UCSD-AML1 (cell line): ENCODE measurements around the gene TBC1D5.

ENCODE experiments used
- DNase-seq: peaks from one replicate; lab custom pipeline; 2025; ENCODE audit not compliant: unreplicated experiment; lab: John Stamatoyannopoulos, UW

The TBC1D5 gene

GRCh38 chr3:17190353-17191078 lies 551.9 kb downstream of the TBC1D5 start:
- no peak for DNase-seq

- no peak for DNase-seq
Measured at GRCh38 chr3:17188378-17188777, 554.1 kb downstream of the TBC1D5 start.

GRCh38 chr3:17187589-17188184 lies 554.7 kb downstream of the TBC1D5 start:
- DNase-seq = no peak

GRCh38 chr3:17183951-17184550 lies 558.4 kb downstream of the TBC1D5 start:
- DNase-seq = no peak

- no peak for DNase-seq
Measured at GRCh38 chr3:17182166-17182565, 560.3 kb downstream of the TBC1D5 start.

- DNase-seq = no peak
Measured at GRCh38 chr3:17181413-17181907, 561.0 kb downstream of the TBC1D5 start.

GRCh38 chr3:17179381-17180205 lies 562.8 kb downstream of the TBC1D5 start:
- DNase-seq = no peak

- no peak for DNase-seq
Measured at GRCh38 chr3:17176757-17177156, 565.7 kb downstream of the TBC1D5 start.

GRCh38 chr3:17175187-17175807 lies 567.1 kb downstream of the TBC1D5 start:
- no peak for DNase-seq

- DNase-seq = no peak
Measured at GRCh38 chr3:17166369-17166768, 576.1 kb downstream of the TBC1D5 start.

- no peak for DNase-seq
Measured at GRCh38 chr3:17162116-17162515, 580.3 kb downstream of the TBC1D5 start.

GRCh38 chr3:17160597-17160996 lies 581.8 kb downstream of the TBC1D5 start:
- no peak for DNase-seq

- DNase-seq = no peak
Measured at GRCh38 chr3:17158941-17159682, 583.3 kb downstream of the TBC1D5 start.

GRCh38 chr3:17157713-17158112 lies 584.7 kb downstream of the TBC1D5 start:
- DNase-seq = no peak

GRCh38 chr3:17156864-17157263 lies 585.6 kb downstream of the TBC1D5 start:
- no peak for DNase-seq

GRCh38 chr3:17155951-17156350 lies 586.5 kb downstream of the TBC1D5 start:
- no peak for DNase-seq

GRCh38 chr3:17154941-17155340 lies 587.5 kb downstream of the TBC1D5 start:
- no peak for DNase-seq

GRCh38 chr3:17154221-17154620 lies 588.2 kb downstream of the TBC1D5 start:
- DNase-seq = no peak

- DNase-seq = no peak
Measured at GRCh38 chr3:17153209-17153608, 589.2 kb downstream of the TBC1D5 start.
